ENCODE measurements around the gene UBE2J2.

Gene UBE2J2

GRCh38 chr1:1313500-1314236 lies 40.0 kb upstream of the UBE2J2 start:
- H3K4me1 Mint-ChIP-seq (ENCODE audit: low read depth), result peaks cover 2% of the 10 kb centered on the region
- H3K27ac Mint-ChIP-seq, result no peak overlapping the region
- H3K27me3 Mint-ChIP-seq (ENCODE audit: low read depth), result no peaks in the 10 kb centered on the region
- DNase-seq (ENCODE audit: low spot score), result no peak
- no peak overlapping the region for H3K4me3 Mint-ChIP-seq
- peaks cover 18% of the 10 kb centered on the region for H3K36me3 Mint-ChIP-seq (ENCODE audit: low read depth)
- H3K9me3 Mint-ChIP-seq, result no peaks in the 10 kb centered on the region

- no peaks in the 10 kb centered on the region for H3K27me3 Mint-ChIP-seq (ENCODE audit: low read depth)
- H3K36me3 Mint-ChIP-seq (ENCODE audit: low read depth), result peaks cover 16% of the 10 kb centered on the region
- H3K4me1 Mint-ChIP-seq (ENCODE audit: low read depth), result peaks cover 2% of the 10 kb centered on the region
- no peak overlapping the region for H3K27ac Mint-ChIP-seq
- no peak for DNase-seq (ENCODE audit: low spot score)
- no peaks in the 10 kb centered on the region for H3K9me3 Mint-ChIP-seq
- no peak overlapping the region for H3K4me3 Mint-ChIP-seq
Observed at GRCh38 chr1:1312450-1313314, 39.0 kb upstream of the UBE2J2 start.

GRCh38 chr1:1311107-1312104 lies 37.8 kb upstream of the UBE2J2 start:
- peaks cover 8% of the 10 kb centered on the region for H3K4me1 Mint-ChIP-seq (ENCODE audit: low read depth)
- DNase-seq (ENCODE audit: low spot score), result no peak
- no peaks in the 10 kb centered on the region for H3K9me3 Mint-ChIP-seq
- no peak overlapping the region for H3K27ac Mint-ChIP-seq
- H3K36me3 Mint-ChIP-seq (ENCODE audit: low read depth), result peaks cover 11% of the 10 kb centered on the region
- no peak overlapping the region for H3K4me3 Mint-ChIP-seq
- no peaks in the 10 kb centered on the region for H3K27me3 Mint-ChIP-seq (ENCODE audit: low read depth)

GRCh38 chr1:1310476-1311053 lies 36.9 kb upstream of the UBE2J2 start:
- peaks cover 8% of the 10 kb centered on the region for H3K36me3 Mint-ChIP-seq (ENCODE audit: low read depth)
- no peaks in the 10 kb centered on the region for H3K9me3 Mint-ChIP-seq
- no peak overlapping the region for H3K27ac Mint-ChIP-seq

GRCh38 chr1:1310109-1310385 lies 36.4 kb upstream of the UBE2J2 start:
- DNase-seq (ENCODE audit: low spot score), result no peak
- Mint-ChIP-seq H3K4me3 (peak overlapping the region; percentile 70), H3K27ac (no peak overlapping the region), H3K27me3 (ENCODE audit: low read depth) (no peaks in the 10 kb centered on the region), H3K36me3 (ENCODE audit: low read depth) (peaks cover 8% of the 10 kb centered on the region), H3K9me3 (no peaks in the 10 kb centered on the region), H3K4me1 (ENCODE audit: low read depth) (peaks cover 15% of the 10 kb centered on the region)

More at GRCh38 chr1:1310476-1311053, 36.9 kb upstream of the UBE2J2 start:
- peaks cover 15% of the 10 kb centered on the region for H3K4me1 Mint-ChIP-seq (ENCODE audit: low read depth)
- no peak for DNase-seq (ENCODE audit: low spot score)
- H3K27me3 Mint-ChIP-seq (ENCODE audit: low read depth), result no peaks in the 10 kb centered on the region
- peak overlapping the region; percentile 38 for H3K4me3 Mint-ChIP-seq

DNA sequence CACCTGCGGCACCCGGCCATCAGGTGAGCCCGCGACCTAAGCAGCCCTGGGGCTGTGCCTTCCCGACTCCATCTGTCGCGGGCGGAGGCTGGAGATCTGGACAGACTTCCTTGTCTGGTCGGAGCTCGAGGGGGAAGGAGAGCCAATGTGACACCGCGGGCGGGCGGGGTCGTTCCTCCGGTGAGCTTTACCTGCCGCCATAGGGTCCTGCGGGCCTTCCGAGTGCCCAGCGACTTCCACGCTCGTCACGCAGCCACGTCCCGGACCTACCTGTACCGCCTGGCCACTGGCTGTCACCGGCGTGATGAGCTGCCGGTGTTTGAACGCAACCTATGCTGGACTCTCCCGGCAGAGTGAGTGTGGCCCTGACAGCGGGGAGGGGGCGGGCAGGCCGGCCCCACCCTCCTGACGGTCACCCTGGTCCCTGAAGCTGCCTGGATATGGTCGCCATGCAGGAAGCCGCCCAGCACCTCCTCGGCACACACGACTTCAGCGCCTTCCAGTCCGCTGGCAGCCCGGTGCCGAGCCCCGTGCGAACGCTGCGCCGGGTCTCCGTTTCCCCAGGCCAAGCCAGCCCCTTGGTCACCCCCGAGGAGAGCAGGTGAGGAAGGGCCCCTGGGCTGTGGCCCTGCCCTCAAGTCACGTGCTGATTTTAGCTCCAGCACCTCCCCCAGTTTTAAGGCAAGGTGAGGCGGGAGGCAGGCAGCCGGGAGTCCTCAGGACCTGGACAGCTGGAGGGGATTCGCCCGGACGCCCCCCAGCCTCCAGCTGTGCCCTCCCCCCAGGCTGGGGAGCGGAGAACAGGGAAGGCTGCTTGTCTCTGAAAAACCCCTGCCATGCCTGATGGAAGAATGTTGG lies 35.8 kb upstream of the UBE2J2 start:
- peak overlapping the region; percentile 31 for H3K27ac Mint-ChIP-seq
- peaks cover 15% of the 10 kb centered on the region for H3K4me1 Mint-ChIP-seq (ENCODE audit: low read depth)
- peak overlapping the region; percentile 70 for H3K4me3 Mint-ChIP-seq
- peaks cover 4% of the 10 kb centered on the region for H3K36me3 Mint-ChIP-seq (ENCODE audit: low read depth)
- no peak for DNase-seq (ENCODE audit: low spot score)
- no peaks in the 10 kb centered on the region for H3K9me3 Mint-ChIP-seq
- H3K27me3 Mint-ChIP-seq (ENCODE audit: low read depth), result no peaks in the 10 kb centered on the region

GRCh38 chr1:1308756-1309250 lies 35.1 kb upstream of the UBE2J2 start:
- no peaks in the 10 kb centered on the region for H3K27me3 Mint-ChIP-seq (ENCODE audit: low read depth)
- DNase-seq (ENCODE audit: low spot score), result no peak
- peaks cover 15% of the 10 kb centered on the region for H3K4me1 Mint-ChIP-seq (ENCODE audit: low read depth)
- H3K4me3 Mint-ChIP-seq, result peak overlapping the region; percentile 84
- H3K9me3 Mint-ChIP-seq, result no peaks in the 10 kb centered on the region
- peak overlapping the region; percentile 79 for H3K27ac Mint-ChIP-seq
- H3K36me3 Mint-ChIP-seq (ENCODE audit: low read depth), result peaks cover 4% of the 10 kb centered on the region

DNA sequence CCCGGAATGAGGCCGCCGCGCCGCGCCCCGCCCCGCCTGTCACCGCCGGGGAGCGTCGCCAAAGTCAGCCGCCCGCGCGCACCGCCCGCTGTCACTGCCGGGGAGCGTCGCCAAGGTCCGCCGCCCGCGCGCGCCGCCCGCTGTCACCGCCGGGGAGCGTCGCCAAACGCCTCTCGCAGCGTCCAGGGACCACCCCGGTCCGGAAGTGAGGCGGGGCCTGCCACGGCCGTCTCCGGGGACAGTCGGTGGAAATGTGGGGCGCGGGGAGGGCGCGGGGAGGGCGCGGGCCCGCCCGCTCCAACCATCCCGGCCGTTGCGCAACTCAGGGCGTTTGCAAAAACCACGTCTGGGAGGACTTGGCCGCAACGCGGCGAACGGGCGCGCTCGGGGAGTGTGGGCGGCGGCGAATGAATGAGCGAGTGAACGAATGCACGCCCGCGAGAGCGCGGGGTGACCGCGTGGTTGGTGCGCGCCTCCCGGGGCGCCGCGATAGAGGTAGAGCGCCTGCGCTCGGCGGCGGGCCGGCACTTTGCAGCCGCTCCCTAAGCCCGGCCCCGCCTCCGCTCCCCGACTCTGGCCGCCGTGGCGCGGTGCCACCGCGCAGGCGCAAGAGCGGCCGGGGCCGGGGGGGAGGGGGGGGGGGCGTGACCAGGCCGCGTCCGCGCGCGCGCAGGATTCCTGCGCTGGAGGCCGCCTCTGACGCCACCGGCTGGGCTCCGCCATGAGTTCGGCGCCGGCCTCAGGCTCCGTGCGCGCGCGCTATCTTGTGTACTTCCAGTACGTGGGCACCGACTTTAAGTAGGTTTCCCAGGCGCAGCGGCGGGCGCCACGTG lies 34.5 kb upstream of the UBE2J2 start, which contains the start of the genes ACAP3 and PUSL1:
Gene ACAP3, minus strand, starts transcription at position 8 of the 833 bp plus-strand sequence. CDS start 115 bp downstream, outside the sequence.
Gene PUSL1, plus strand, starts transcription at position 675 of the 833 bp plus-strand sequence. Its CDS starts 47 bp downstream, at position 722.
- no peaks in the 10 kb centered on the region for H3K27me3 Mint-ChIP-seq (ENCODE audit: low read depth)
- peaks cover 1% of the 10 kb centered on the region for H3K36me3 Mint-ChIP-seq (ENCODE audit: low read depth)
- H3K9me3 Mint-ChIP-seq, result no peaks in the 10 kb centered on the region
- H3K4me3 Mint-ChIP-seq, result peak within 1 kb of the TSS; percentile 89
- H3K4me1 Mint-ChIP-seq (ENCODE audit: low read depth), result peaks cover 13% of the 10 kb centered on the region
- DNase-seq (ENCODE audit: low spot score), result peak; percentile 92
- peak within 1 kb of the TSS; percentile 84 for H3K27ac Mint-ChIP-seq

- DNase-seq (ENCODE audit: low spot score), result peak; percentile 38
- Mint-ChIP-seq H3K36me3 (ENCODE audit: low read depth) (peaks cover 1% of the 10 kb centered on the region), H3K4me1 (ENCODE audit: low read depth) (peaks cover 13% of the 10 kb centered on the region)
Observed at GRCh38 chr1:1307261-1307922, 33.7 kb upstream of the UBE2J2 start.

GRCh38 chr1:1306661-1307260 lies 33.1 kb upstream of the UBE2J2 start:
- no peaks in the 10 kb centered on the region for H3K9me3 Mint-ChIP-seq
- no peaks in the 10 kb centered on the region for H3K27me3 Mint-ChIP-seq (ENCODE audit: low read depth)
- no peak for DNase-seq (ENCODE audit: low spot score)
- peak overlapping the region; percentile 89 for H3K4me3 Mint-ChIP-seq
- H3K27ac Mint-ChIP-seq, result peak overlapping the region; percentile 80
- H3K4me1 Mint-ChIP-seq (ENCODE audit: low read depth), result peaks cover 13% of the 10 kb centered on the region
- H3K36me3 Mint-ChIP-seq (ENCODE audit: low read depth), result peaks cover 1% of the 10 kb centered on the region

More at GRCh38 chr1:1307261-1307922, 33.7 kb upstream of the UBE2J2 start:
- Mint-ChIP-seq H3K9me3 (no peaks in the 10 kb centered on the region), H3K27me3 (ENCODE audit: low read depth) (no peaks in the 10 kb centered on the region), H3K27ac (peak overlapping the region; percentile 80), H3K4me3 (peak overlapping the region; percentile 89)

GRCh38 chr1:1306070-1306660 lies 32.5 kb upstream of the UBE2J2 start:
- peaks cover 1% of the 10 kb centered on the region for H3K36me3 Mint-ChIP-seq (ENCODE audit: low read depth)
- H3K9me3 Mint-ChIP-seq, result no peaks in the 10 kb centered on the region
- H3K27me3 Mint-ChIP-seq (ENCODE audit: low read depth), result no peaks in the 10 kb centered on the region
- DNase-seq (ENCODE audit: low spot score), result no peak
- peak overlapping the region; percentile 89 for H3K4me3 Mint-ChIP-seq
- peak overlapping the region; percentile 80 for H3K27ac Mint-ChIP-seq
- peaks cover 13% of the 10 kb centered on the region for H3K4me1 Mint-ChIP-seq (ENCODE audit: low read depth)
